GM21786 (cell line): Measurements from ENCODE around the gene B4GALT4.
"Not testable (repeated sequence)": the region's sequence is repeated elsewhere in the genome, so short reads cannot be mapped to it uniquely, and the experiment has no call there.

Source experiments
- ATAC-seq: cut with Tn5 transposase; IDR thresholded peaks from one replicate; pipeline ENCODE4 v1.9.1; 2021; ENCODE audit not compliant: unreplicated experiment

B4GALT4 gene

DNA sequence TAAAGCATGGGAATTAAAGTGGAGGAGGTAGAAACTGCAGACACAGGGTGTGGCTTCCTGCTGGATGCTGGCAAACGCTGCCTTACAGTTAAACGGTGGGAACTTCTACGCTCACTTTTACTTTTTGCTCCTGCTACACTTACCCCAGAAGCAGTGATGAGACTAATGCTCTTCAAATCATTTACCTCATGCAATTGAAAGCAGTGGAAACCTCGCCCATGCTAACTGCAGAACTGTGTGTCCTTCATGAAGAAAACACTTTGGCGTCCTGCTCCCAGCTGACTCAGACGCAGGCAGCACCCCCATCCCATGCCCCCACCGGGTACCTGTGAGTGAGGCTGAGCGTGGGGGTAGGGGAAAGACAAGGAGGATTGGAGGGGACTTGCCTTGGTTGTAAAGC is 35.5 kb downstream of the B4GALT4 start:
- ATAC-seq = no peak

DNA sequence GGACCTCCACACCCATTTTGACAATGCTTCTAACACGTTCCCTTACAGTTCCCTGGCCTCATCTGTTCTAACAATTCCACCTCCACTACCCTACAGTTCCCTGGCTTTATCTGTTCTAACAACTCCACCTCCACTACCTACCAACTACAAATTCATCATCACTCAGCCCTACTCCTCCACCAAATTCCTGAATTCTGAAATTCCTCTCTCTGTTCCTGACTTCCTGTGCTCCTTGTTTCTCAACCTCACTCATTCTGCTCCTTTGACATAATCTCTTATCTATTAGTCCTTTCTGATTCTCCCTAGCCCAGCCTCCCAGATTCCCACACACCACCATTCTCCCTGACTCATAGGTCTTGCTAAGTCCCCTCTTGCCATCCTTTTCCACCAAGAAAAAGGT is 44.8 kb downstream of the B4GALT4 start:
- no peak for ATAC-seq

DNA sequence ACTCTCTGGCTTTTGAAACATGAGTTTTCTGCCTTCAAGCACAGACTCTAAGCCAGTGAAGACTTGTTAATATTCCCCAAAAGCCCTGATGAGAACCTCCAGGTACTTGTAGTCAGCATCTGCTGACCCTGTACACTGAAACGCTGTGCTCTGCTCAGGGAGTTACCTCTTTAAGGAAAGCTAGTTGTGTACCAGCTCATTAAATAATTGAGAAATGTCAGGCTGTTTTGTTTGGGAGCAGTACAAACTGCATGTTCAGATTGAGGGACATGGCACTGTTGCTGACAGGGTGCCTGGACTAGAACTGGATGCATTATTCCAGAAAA is 45.6 kb downstream of the B4GALT4 start:
- no peak for ATAC-seq

- no peak for ATAC-seq
Measured at GRCh38 chr3:119194237-119195150, 46.2 kb downstream of the B4GALT4 start.

GRCh38 chr3:119191800-119192199 is 48.9 kb downstream of the B4GALT4 start:
- no peak for ATAC-seq

- ATAC-seq = no peak
Measured at GRCh38 chr3:119187266-119187665, 53.4 kb downstream of the B4GALT4 start.

DNA sequence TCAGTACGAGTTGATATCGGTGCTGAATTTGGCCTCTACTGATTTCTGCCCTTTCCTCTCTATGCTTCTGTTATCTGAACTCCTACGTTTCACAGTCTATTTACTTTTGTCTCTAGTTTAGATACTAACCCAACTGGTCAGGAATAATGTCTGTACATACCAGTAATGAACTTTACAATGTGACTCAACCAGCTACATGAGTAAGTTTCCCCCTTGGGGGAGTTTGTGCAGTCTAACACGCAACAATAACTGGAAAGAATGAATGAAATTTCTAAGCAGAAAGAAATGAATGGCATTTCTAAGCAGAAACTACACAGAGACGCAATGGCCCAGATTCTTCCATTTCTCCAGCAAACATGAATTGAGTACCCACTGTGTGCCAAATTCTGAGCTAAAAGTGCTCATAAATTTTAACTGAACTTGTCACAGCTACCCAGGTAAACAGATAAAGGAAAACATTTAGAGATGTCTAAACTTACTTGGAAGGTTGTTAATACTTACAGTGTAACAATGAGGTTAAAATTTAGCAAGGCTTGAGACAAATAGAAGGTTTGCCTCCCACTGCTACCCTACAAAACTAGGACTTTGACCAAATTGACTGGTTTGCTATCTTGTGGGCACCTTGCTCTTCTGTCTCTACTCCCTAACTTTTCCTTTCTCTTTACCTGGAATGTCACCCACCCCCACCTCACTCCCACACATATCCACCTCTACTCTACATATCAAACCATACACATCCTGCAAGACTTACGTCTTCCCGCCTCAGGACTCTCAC is 55.7 kb downstream of the B4GALT4 start:
- ATAC-seq = no peak

GRCh38 chr3:119184111-119184510 is 56.6 kb downstream of the B4GALT4 start:
- ATAC-seq = no peak

DNA sequence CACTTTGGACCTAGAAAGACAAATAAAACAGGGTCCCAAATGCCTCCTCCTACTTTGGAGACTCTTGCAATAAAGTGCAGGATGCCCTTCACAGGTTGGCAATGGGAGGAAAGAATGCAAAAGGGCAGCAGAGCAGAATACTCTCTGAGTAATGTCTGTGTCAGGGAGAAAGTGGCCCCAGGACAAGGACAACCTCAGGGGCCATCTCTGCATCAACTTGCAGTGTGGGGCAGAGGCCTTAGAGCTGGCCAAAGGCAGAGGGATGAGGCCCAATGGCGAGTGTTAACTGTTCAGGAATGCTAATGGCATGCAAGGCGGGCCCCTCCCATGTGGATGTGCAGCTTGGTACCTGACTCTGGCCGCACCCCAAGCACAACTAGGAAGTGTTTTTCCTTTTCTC is 58.9 kb downstream of the B4GALT4 start:
- ATAC-seq = no peak

- no peak for ATAC-seq
Measured at GRCh38 chr3:119177321-119177720, 63.4 kb downstream of the B4GALT4 start.

DNA sequence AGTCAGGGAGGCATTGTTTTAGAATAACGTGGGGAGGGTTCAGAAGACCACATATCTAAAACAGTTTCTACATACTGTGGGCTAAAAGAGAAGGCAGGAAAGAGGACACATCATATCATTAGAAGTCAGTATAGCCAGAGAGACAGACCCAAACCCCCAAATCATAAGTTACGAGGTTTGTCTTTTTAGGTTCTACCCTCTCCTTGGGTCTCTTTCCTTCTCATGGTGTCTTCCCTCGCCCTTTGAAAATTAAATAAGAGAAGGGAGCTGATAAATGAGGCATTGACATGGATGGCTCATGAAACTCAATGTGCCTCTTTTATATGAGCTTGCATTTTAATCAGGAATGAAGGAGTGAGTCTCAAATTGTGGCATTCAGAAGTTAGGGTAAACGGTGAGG is 63.9 kb downstream of the B4GALT4 start:
- no peak for ATAC-seq

- ATAC-seq = no peak
Measured at GRCh38 chr3:119175872-119176756, 64.6 kb downstream of the B4GALT4 start.

- no peak for ATAC-seq
Measured at GRCh38 chr3:119173325-119173724, 67.4 kb downstream of the B4GALT4 start, which contains the start of gene UPK1B. Gene UPK1B, plus strand, starts transcription at chr3:119173598. Its CDS starts 13,144 bp downstream, at chr3:119186742.

DNA sequence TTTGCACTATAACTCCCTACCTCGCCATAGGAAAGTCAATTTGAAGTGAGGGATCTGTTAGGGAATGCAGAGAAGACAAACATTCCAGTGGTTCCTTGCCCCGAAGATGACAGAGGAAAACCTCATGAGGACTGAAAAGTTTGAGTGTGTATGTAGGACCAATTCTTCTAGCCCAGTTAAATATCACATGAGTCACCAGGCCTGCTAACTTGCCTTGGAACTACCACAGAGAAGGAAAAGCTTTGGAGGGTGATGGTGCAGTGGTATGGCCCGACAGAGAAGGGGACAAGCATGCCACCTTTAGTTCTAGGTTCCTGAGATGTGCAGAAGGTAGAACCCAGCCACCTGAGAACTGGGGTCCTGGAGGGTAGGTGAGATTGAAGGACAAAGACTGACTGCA is 69.9 kb downstream of the B4GALT4 start:
- ATAC-seq = no peak

DNA sequence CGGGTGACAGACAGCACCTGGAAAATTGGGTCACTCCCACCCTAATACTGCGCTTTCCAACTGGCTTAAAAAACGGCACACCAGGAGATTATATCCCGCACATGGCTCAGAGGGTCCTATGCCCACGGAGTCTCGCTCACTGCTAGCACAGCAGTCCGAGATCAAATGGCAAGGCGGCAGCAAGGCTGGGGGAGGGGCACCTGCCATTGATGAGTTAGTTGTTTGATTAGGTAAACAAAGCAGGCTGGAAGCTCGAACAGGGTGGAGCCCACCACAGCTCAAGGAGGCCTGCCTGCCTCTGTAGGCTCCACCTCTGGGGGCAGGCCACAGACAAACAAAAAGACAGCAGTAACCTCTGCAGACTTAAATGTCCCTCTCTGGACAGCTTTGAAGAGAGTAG is 75.9 kb downstream of the B4GALT4 start:
- not testable (repeated sequence) for ATAC-seq
